ELF-1 (cell line): Measurements from ENCODE around the gene NTRK3.
"Not testable (repeated sequence)": the region's sequence is repeated elsewhere in the genome, so short reads cannot be mapped to it uniquely, and the experiment has no call there.

Experiments used
- DNase-seq: peaks from one replicate; pipeline ENCODE4 v3.0.0-alpha.2; 2016; ENCODE audit warnings: low read depth, low spot score

Gene NTRK3

GRCh38 chr15:88033421-88033820 is 223.1 kb downstream of the NTRK3 start:
- DNase-seq: not testable (repeated sequence)

- no peak for DNase-seq
Measured at GRCh38 chr15:88032787-88033186, 223.8 kb downstream of the NTRK3 start.

GRCh38 chr15:88031461-88031860 is 225.1 kb downstream of the NTRK3 start:
- no peak for DNase-seq

- DNase-seq: peak; percentile 11
Measured at GRCh38 chr15:88029696-88030095, 226.8 kb downstream of the NTRK3 start.

- no peak for DNase-seq
Measured at GRCh38 chr15:88028024-88028423, 228.5 kb downstream of the NTRK3 start.

DNA sequence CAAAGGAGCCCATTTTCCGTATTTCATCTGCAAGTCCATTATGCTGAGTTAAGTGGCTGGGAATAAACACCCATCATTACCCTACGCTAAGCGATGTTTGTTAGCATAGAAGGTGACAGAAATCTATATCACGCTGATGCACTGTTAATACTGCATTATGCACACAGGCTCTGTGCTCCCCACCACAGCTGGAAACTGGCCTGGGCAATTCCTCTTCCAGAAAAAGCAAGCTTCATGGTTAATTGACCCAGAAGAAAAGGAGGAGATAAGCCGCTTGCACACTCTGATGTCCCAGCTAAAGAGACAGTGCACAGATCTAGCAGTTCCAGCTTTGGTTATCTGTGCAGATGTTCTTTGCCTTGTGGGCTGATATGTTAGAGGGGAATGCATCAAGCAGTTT is 232.6 kb downstream of the NTRK3 start:
- no peak for DNase-seq

- no peak for DNase-seq
Measured at GRCh38 chr15:88022716-88023115, 233.8 kb downstream of the NTRK3 start.

DNA sequence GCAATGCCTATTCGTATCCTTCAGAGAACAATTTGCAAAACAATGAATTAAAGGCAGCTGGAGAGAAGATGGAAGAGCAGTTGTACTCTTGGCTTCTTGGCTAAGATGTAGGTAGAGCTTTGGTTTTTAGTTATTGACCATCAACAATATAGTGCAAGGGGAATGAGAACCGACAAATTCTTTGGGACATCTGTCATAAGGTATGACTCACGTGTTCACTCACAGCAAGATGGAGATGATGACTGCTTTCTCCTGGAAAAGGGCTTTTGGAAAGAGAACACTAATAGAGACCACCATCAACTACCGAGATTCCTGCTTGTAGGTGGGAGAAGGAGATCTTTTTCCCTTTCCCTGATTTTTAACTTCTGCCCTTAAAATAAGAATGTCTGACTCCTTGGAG is 234.9 kb downstream of the NTRK3 start:
- no peak for DNase-seq

GRCh38 chr15:88020806-88021205 is 235.7 kb downstream of the NTRK3 start:
- DNase-seq: no peak

DNA sequence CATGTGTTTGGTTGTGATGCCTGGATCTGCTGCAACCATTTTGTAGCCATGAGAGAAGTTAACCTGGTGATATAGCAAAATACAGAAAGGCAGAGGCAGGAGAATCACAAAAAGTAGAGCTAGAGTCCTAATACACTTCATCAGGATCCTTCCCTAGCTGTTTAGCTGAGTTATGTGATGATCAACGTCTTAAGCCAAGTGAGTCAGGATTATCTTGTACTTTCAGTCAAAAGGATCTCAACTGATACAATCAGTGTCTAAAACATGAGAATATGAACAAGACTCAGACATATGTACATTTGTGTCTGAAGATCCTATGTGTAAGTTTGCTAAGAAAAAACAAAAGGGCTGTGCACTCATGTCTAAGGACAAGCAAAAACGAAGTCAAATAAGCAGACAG is 236.9 kb downstream of the NTRK3 start:
- DNase-seq: no peak

GRCh38 chr15:88018869-88019641 is 237.5 kb downstream of the NTRK3 start:
- DNase-seq: peak; percentile 3

DNA sequence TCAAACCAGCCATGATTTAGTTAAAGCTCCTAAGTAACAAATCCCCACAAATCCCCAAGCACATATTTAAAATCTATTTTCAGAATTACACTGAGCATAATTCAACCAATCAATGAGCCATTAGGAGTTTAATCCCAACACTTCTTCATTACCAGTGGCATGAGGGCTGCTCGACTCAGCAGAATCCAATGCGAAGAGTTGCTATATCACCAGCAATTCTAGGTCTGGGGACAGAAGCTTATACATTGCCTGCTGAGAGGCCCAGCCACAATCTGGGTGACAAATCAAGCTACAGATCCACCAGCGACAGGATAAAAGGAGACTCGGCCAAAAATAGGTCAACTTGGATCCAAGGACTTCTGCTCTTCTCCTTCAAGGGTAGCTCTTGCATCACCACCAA is 238.8 kb downstream of the NTRK3 start:
- DNase-seq: no peak

- DNase-seq: no peak
Measured at GRCh38 chr15:88016406-88016805, 240.1 kb downstream of the NTRK3 start.

- DNase-seq: peak; percentile 9
Measured at GRCh38 chr15:88015228-88015860, 241.2 kb downstream of the NTRK3 start.

GRCh38 chr15:88014454-88015160 is 241.9 kb downstream of the NTRK3 start:
- DNase-seq: no peak

DNA sequence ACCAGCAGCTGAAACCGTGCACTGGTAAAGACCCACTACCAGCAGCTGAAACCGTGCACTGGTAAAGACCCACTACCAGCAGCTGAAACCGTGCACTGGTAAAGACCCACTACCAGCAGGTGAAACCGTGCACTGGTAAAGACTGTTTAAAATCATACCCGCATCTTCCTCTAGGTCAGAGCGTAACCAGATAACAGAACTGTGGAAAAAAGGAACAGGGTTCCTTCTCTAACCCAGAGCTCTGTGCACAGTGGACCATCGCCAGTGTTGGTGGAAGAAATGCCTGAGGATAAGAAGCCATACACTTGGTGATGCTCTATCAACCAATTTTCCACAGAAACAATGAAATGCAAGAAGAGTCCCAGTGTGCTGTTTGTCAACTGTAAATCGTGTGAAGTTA is 243.4 kb downstream of the NTRK3 start:
- no peak for DNase-seq

DNA sequence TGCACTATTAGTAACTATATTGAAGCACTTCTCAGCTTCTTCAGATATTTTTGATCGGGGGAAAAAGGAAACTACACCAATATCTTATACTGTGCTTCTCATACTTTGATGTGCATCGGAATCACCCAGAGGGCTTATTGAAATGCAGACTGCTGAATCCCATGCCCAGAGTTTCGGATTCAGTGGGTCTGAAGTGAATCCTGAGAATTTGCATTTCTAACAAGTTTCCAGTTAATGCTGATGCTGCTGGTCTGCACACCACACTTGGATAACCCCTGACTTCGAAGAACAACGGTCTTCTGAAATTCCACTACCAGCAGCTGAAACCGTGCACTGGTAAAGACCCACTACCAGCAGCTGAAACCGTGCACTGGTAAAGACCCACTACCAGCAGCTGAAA is 243.9 kb downstream of the NTRK3 start:
- DNase-seq: no peak

DNA sequence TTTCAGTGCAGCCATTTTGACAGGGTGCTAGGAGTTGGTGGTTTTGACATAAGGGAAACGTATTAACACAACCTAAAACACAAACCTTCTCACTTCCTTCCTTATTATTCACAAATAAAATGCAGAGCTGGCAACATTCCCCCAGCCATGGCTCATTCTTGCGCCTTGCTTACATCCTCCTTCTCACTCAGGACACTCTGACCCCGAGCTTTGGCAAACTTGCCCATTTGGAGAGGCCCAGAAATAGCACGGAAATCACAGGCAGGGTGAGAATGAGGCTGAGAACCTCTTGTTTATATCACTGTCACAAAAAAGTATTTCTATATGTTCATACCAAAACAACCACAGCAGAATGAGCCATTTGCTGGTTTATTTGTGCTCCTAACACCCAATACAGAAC is 244.3 kb downstream of the NTRK3 start:
- DNase-seq: no peak

GRCh38 chr15:88011533-88011932 is 245.0 kb downstream of the NTRK3 start:
- DNase-seq: no peak

DNA sequence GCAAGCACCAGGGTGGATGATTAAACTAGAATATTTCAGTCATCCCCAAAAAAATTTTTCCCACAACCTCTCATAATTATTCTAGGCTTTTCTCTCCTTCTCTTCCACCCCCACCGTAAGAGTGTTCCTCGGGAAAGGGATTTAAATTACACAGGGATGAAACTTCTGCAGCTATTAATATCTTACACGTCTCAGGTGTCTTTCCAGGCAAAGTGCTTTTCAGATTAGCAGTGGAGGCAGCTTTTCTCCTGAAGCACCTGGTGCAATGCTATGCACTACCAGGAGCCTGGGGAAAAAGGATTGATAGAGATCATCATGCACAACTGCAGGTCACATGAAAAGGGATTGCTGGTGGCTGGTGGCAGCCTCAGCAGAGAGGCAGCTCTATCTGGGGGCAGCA is 250.4 kb downstream of the NTRK3 start:
- no peak for DNase-seq

DNA sequence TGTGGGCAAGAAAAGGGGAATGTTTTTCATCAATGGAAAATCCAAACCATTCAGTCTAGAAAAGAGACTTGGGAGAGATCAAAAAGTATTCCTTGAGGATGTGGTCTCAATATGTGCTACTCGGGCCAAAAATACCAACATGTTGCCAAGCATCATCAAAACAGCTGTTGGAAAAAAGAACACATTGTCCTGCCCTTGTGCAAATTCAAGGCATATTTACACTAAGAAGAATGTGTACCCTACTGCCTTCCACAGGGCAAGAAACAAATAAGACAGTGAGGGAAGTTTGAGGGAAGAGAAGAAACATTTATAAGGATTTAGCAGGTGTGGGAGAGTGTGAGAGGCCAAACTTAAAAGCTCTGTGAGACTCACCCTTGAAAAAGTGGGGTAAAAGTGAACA is 252.1 kb downstream of the NTRK3 start:
- DNase-seq: no peak

DNA sequence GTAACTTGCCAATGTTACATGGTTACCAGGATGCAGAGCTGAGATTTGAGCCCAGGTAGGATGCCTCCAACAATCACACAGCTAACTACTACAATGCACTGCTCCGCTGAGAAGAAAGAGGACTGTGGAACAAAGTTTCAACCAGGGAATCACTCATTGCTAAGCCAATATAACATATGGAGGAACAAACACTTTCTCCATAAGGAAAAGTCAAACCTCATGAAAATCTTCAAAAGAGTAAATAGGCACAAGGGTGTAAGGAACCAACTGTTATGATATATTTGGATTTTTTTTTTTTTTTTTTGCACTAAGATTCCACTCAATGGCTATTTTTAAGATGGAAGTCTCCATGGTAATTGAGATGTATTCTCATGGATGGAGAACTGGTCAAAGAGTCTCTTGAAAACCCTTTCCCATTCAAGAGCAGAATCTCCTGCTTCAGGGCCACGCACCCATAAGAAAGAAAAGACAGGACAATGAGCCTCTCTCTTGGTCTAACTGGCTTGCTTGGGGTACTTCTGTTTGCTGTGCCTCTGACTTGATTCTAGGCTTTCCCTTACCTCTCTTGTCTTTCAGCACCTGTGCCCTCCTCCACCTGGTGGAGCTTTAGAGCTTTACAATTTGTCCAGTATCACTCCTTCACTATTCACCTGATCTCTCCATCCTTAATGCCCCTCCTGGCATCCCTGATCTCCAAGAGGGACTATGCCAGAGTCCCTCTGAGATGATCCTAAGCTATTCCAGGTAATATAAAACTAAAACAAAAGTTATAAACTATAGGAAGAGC is 252.8 kb downstream of the NTRK3 start:
- no peak for DNase-seq
